ENCODE measurements around the gene AMBP.

GRCh38 chr9:114069476-114070187 is 8.5 kb downstream of the AMBP start:
- no peak for TF ChIP-seq CTCF (IDR thresholded peaks at IDR 0.05)
- no peak for TF ChIP-seq EZH2 (IDR thresholded peaks at IDR 0.05; ENCODE audit: borderline replicate concordance, insufficient read depth, low read depth, low read length, poor library complexity, severe bottlenecking)
